ENCODE measurements around the gene ZDHHC3. TPM values are rescaled to one million over a fixed set of nuclear protein-coding genes. Genes with fewer than 3 reads are reported as not detected.

The ZDHHC3 gene
- total RNA-seq, 1 experiment from 2014 or later: 94.7 TPM

GRCh38 chr3:44894485-44894884, 81.5 kb downstream of the ZDHHC3 start:
- no peaks in the 10 kb centered on the region for H3K9me3 ChIP-seq (ENCODE audit: low read depth, low read length, poor library complexity, severe bottlenecking)
- H3K27ac ChIP-seq (ENCODE audit: low read depth, low read length, poor library complexity, severe bottlenecking): no peak overlapping the region
- H3K4me1 ChIP-seq (ENCODE audit: insufficient read depth, low read length, poor library complexity, severe bottlenecking): no peaks in the 10 kb centered on the region
- intact Hi-C loops (cut with micrococcal nuclease; ENCODE audit: unreplicated experiment): no loop called here
- H3K36me3 ChIP-seq (ENCODE audit: insufficient read depth, low read length, poor library complexity, severe bottlenecking): no peaks in the 10 kb centered on the region
- POLR2A ChIA-PET (ENCODE audit: low non-redundant PET): no interaction called here
- CTCF ChIA-PET: no interaction called here
- TF ChIP-seq EZH2 (IDR thresholded peaks at IDR 0.05; ENCODE audit: borderline replicate concordance, low read depth, low read length, poor library complexity, severe bottlenecking) (no peak), CTCF (conservative IDR thresholded peaks at IDR 0.05; ENCODE audit: low read depth, low read length) (no peak)
- H3K4me3 ChIP-seq (ENCODE audit: low read depth, low read length, poor library complexity, severe bottlenecking): no peak overlapping the region
- H3K27me3 ChIP-seq (replicated peaks; ENCODE audit: insufficient read depth, low read depth, low read length, poor library complexity): no peaks in the 10 kb centered on the region
- BruUV-seq (replicated peaks): no TSS peak
- DNase-seq (ENCODE audit: low spot score): no peak

GRCh38 chr3:44893097-44893496, 82.9 kb downstream of the ZDHHC3 start:
- Histone ChIP-seq H3K9me3 (ENCODE audit: low read depth, low read length, poor library complexity, severe bottlenecking) (no peaks in the 10 kb centered on the region), H3K36me3 (ENCODE audit: insufficient read depth, low read length, poor library complexity, severe bottlenecking) (no peaks in the 10 kb centered on the region), H3K4me3 (ENCODE audit: low read depth, low read length, poor library complexity, severe bottlenecking) (no peak overlapping the region), H3K27me3 (replicated peaks; ENCODE audit: insufficient read depth, low read depth, low read length, poor library complexity) (no peaks in the 10 kb centered on the region), H3K4me1 (ENCODE audit: insufficient read depth, low read length, poor library complexity, severe bottlenecking) (no peaks in the 10 kb centered on the region), H3K27ac (ENCODE audit: low read depth, low read length, poor library complexity, severe bottlenecking) (no peak overlapping the region)
- TF ChIP-seq CTCF (conservative IDR thresholded peaks at IDR 0.05; ENCODE audit: low read depth, low read length): no peak
- no peak for TF ChIP-seq EZH2 (IDR thresholded peaks at IDR 0.05; ENCODE audit: borderline replicate concordance, low read depth, low read length, poor library complexity, severe bottlenecking)
- POLR2A ChIA-PET (ENCODE audit: low non-redundant PET): no interaction called here
- BruUV-seq (replicated peaks): no TSS peak
- CTCF ChIA-PET: no interaction called here
- intact Hi-C loops (cut with micrococcal nuclease; ENCODE audit: unreplicated experiment): no loop called here
- DNase-seq (ENCODE audit: low spot score): no peak

GRCh38 chr3:44892689-44893088, 83.3 kb downstream of the ZDHHC3 start:
- H3K27ac ChIP-seq (ENCODE audit: low read depth, low read length, poor library complexity, severe bottlenecking): no peak overlapping the region
- TF ChIP-seq EZH2 (IDR thresholded peaks at IDR 0.05; ENCODE audit: borderline replicate concordance, low read depth, low read length, poor library complexity, severe bottlenecking): no peak
- no peak for TF ChIP-seq CTCF (conservative IDR thresholded peaks at IDR 0.05; ENCODE audit: low read depth, low read length)
- CTCF ChIA-PET: no interaction called here
- BruUV-seq (replicated peaks): no TSS peak
- H3K9me3 ChIP-seq (ENCODE audit: low read depth, low read length, poor library complexity, severe bottlenecking): no peaks in the 10 kb centered on the region
- no peaks in the 10 kb centered on the region for H3K4me1 ChIP-seq (ENCODE audit: insufficient read depth, low read length, poor library complexity, severe bottlenecking)
- H3K4me3 ChIP-seq (ENCODE audit: low read depth, low read length, poor library complexity, severe bottlenecking): no peak overlapping the region
- POLR2A ChIA-PET (ENCODE audit: low non-redundant PET): no interaction called here
- no peaks in the 10 kb centered on the region for H3K27me3 ChIP-seq (replicated peaks; ENCODE audit: insufficient read depth, low read depth, low read length, poor library complexity)
- H3K36me3 ChIP-seq (ENCODE audit: insufficient read depth, low read length, poor library complexity, severe bottlenecking): no peaks in the 10 kb centered on the region
- no peak for DNase-seq (ENCODE audit: low spot score)
- intact Hi-C loops (cut with micrococcal nuclease; ENCODE audit: unreplicated experiment): no loop called here

All from A673 (cell line).